CD4-positive, CD25-positive, alpha-beta regulatory T cell (primary cell): Measurements from ENCODE around the gene ALDH1L1. TPM values are rescaled to one million over a fixed set of nuclear protein-coding genes. Genes with fewer than 3 reads are reported as not detected.

Experiments
- ATAC-seq, 2 donors: fragments of 150-1000 bp; cut with Tn5 transposase; one replicate each; pipeline ENCODE4 v1.10.0; 2021; ENCODE audit warnings: low read depth in 2 of 2, moderate number of reproducible peaks in 2 of 2, moderate library complexity in 1 of 2
- DNase-seq, 3 donors: peaks; one replicate each; pipeline versions ENCODE4 v3.0.0 to v3.0.0-alpha.2; 2012 to 2022; ENCODE audit warnings: mixed read lengths in 1 of 3
- H3K27ac ChIP-seq: one replicate; pipeline ENCODE4 v1.7.0; 2013; ENCODE audit warnings: mild to moderate bottlenecking, low read length; ENCODE audit not compliant: insufficient read depth, poor library complexity, severe bottlenecking
- H3K27me3 ChIP-seq: one replicate; pipeline ENCODE4 v1.7.0; 2013; ENCODE audit warnings: low read length; ENCODE audit not compliant: control insufficient read depth, insufficient read depth
- H3K36me3 ChIP-seq: one replicate; pipeline ENCODE4 v1.7.0; 2013; ENCODE audit warnings: mild to moderate bottlenecking, low read length, moderate library complexity; ENCODE audit not compliant: control insufficient read depth, insufficient read depth
- H3K4me1 ChIP-seq: 2 replicates; pipeline ENCODE4 v1.7.0; 2013; ENCODE audit warnings: mild to moderate bottlenecking, low read length; ENCODE audit not compliant: insufficient read depth, control insufficient read depth, poor library complexity, severe bottlenecking
- H3K4me3 ChIP-seq: one replicate; pipeline ENCODE4 v1.7.0; 2013; ENCODE audit warnings: low read depth, mild to moderate bottlenecking, low read length, moderate library complexity
- H3K9me3 ChIP-seq, 2 experiments: 1 replicate in 1 of 2; 2 replicates in 1 of 2; pipeline ENCODE4 v1.7.0; 2013; ENCODE audit warnings: low read length in 2 of 2, mild to moderate bottlenecking in 1 of 2, moderate library complexity in 1 of 2; ENCODE audit not compliant: control insufficient read depth in 2 of 2
- H3K27ac Mint-ChIP-seq, 3 donors: one replicate each; pipeline ENCODE4 v1.8.0; 2020 to 2022; ENCODE audit warnings: mild to moderate bottlenecking in 3 of 3, mixed read lengths in 3 of 3, moderate library complexity in 2 of 3
- H3K27me3 Mint-ChIP-seq: one replicate; pipeline ENCODE4 v1.8.0; 2022; ENCODE audit warnings: mild to moderate bottlenecking, mixed read lengths
- H3K36me3 Mint-ChIP-seq: one replicate; pipeline ENCODE4 v1.8.0; 2020; ENCODE audit warnings: mixed read lengths
- H3K4me1 Mint-ChIP-seq, 4 donors: one replicate each; pipeline ENCODE4 v1.8.0; 2020 to 2022; ENCODE audit warnings: mixed read lengths in 4 of 4, mild to moderate bottlenecking in 1 of 4
- H3K4me3 Mint-ChIP-seq, 4 donors: one replicate each; pipeline ENCODE4 v1.8.0; 2020 to 2022; ENCODE audit warnings: mild to moderate bottlenecking in 4 of 4, mixed read lengths in 4 of 4, moderate library complexity in 3 of 4
- H3K9me3 Mint-ChIP-seq, 7 donors: one replicate each; pipeline ENCODE4 v1.8.0; 2020 to 2022; ENCODE audit warnings: mixed read lengths in 7 of 7, mild to moderate bottlenecking in 3 of 7, moderate library complexity in 2 of 7
- polyA plus RNA-seq, 4 donors: library from polyadenylated mRNA; unstranded; fragments of 300-500 nt; fragmentation: Illumina TruSeq; gene quantifications; one replicate each; pipeline ENCODE4 v1.2.3, GENCODE V29; 2021
- total RNA-seq: library from RNA; stranded (reverse); gene quantifications from one replicate; pipeline ENCODE4 v1.2.3, GENCODE V29; 2022

Gene ALDH1L1
- total and polyA plus RNA-seq, 5 donors from 2014 or later = 0.08 TPM; not detected in 4

GRCh38 chr3:126146034-126146433, 34.4 kb downstream of the ALDH1L1 start:
- H3K36me3 Mint-ChIP-seq = no peaks in the 10 kb centered on the region
- DNase-seq = no peak
- no peak for ATAC-seq

GRCh38 chr3:126142652-126143051, 37.7 kb downstream of the ALDH1L1 start:
- H3K4me3 Mint-ChIP-seq = no peak overlapping the region
- no peaks in the 10 kb centered on the region for H3K4me1 Mint-ChIP-seq
- H3K4me1 ChIP-seq = no peaks in the 10 kb centered on the region
- H3K4me3 ChIP-seq = no peak overlapping the region
- H3K27ac Mint-ChIP-seq = no peak overlapping the region
- no peak overlapping the region for H3K27ac ChIP-seq
- no peaks in the 10 kb centered on the region for H3K36me3 ChIP-seq
- H3K9me3 Mint-ChIP-seq = no peaks in the 10 kb centered on the region
- peaks cover 21% of the 10 kb centered on the region for H3K27me3 ChIP-seq
- no peak for DNase-seq
- peaks cover 46% of the 10 kb centered on the region for H3K27me3 Mint-ChIP-seq
- ATAC-seq = no peak
- H3K36me3 Mint-ChIP-seq = no peaks in the 10 kb centered on the region
- no peaks in the 10 kb centered on the region for H3K9me3 ChIP-seq

More at GRCh38 chr3:126146034-126146433, 34.4 kb downstream of the ALDH1L1 start:
- no peak overlapping the region for H3K4me3 Mint-ChIP-seq
- H3K4me1 ChIP-seq = no peaks in the 10 kb centered on the region
- no peaks in the 10 kb centered on the region for H3K9me3 ChIP-seq
- peaks cover 11% of the 10 kb centered on the region for H3K27me3 ChIP-seq
- H3K36me3 ChIP-seq = no peaks in the 10 kb centered on the region
- no peak overlapping the region for H3K27ac Mint-ChIP-seq
- peaks cover 41% of the 10 kb centered on the region for H3K27me3 Mint-ChIP-seq
- no peak overlapping the region for H3K27ac ChIP-seq
- H3K9me3 Mint-ChIP-seq = no peaks in the 10 kb centered on the region
- no peak overlapping the region for H3K4me3 ChIP-seq
- H3K4me1 Mint-ChIP-seq = no peaks in the 10 kb centered on the region

GRCh38 chr3:126137490-126138130, 42.8 kb downstream of the ALDH1L1 start:
- Histone ChIP-seq H3K4me3 (no peak overlapping the region), H3K27me3 (peaks cover 19% of the 10 kb centered on the region), H3K4me1 (peaks cover 4% of the 10 kb centered on the region), H3K9me3 (no peaks in the 10 kb centered on the region), H3K27ac (no peak overlapping the region), H3K36me3 (no peaks in the 10 kb centered on the region)
- H3K27me3 Mint-ChIP-seq = peaks cover 36% of the 10 kb centered on the region
- ATAC-seq (no peak), DNase-seq (no peak)
- H3K4me1 Mint-ChIP-seq = no peaks in the 10 kb centered on the region
- no peak overlapping the region for H3K4me3 Mint-ChIP-seq
- H3K27ac Mint-ChIP-seq = no peak overlapping the region
- H3K9me3 Mint-ChIP-seq = no peaks in the 10 kb centered on the region
- no peaks in the 10 kb centered on the region for H3K36me3 Mint-ChIP-seq

- Histone ChIP-seq H3K27ac (no peak overlapping the region), H3K9me3 (no peaks in the 10 kb centered on the region), H3K36me3 (no peaks in the 10 kb centered on the region), H3K4me3 (no peak overlapping the region), H3K27me3 (peaks cover 15% of the 10 kb centered on the region), H3K4me1 (peaks cover 4% of the 10 kb centered on the region)
- no peak overlapping the region for H3K4me3 Mint-ChIP-seq
- peaks cover 29% of the 10 kb centered on the region for H3K27me3 Mint-ChIP-seq
- H3K9me3 Mint-ChIP-seq = no peaks in the 10 kb centered on the region
- no peak for ATAC-seq
- no peak for DNase-seq
- no peaks in the 10 kb centered on the region for H3K36me3 Mint-ChIP-seq
- H3K27ac Mint-ChIP-seq = no peak overlapping the region
- H3K4me1 Mint-ChIP-seq = no peaks in the 10 kb centered on the region
These were observed 43.8 kb downstream of the ALDH1L1 start for GRCh38 chr3:126136428-126137220.

GRCh38 chr3:126135406-126136076, 44.8 kb downstream of the ALDH1L1 start:
- H3K27ac Mint-ChIP-seq = no peak overlapping the region
- H3K9me3 Mint-ChIP-seq = no peaks in the 10 kb centered on the region
- peaks cover 22% of the 10 kb centered on the region for H3K27me3 Mint-ChIP-seq
- ATAC-seq (no peak), DNase-seq (no peak)
- Histone ChIP-seq H3K4me3 (no peak overlapping the region), H3K9me3 (no peaks in the 10 kb centered on the region), H3K27me3 (peaks cover 9% of the 10 kb centered on the region), H3K4me1 (peaks cover 4% of the 10 kb centered on the region), H3K27ac (no peak overlapping the region), H3K36me3 (no peaks in the 10 kb centered on the region)
- no peak overlapping the region for H3K4me3 Mint-ChIP-seq
- H3K4me1 Mint-ChIP-seq = no peaks in the 10 kb centered on the region
- no peaks in the 10 kb centered on the region for H3K36me3 Mint-ChIP-seq

GRCh38 chr3:126135071-126135405, 45.3 kb downstream of the ALDH1L1 start:
- Histone ChIP-seq H3K4me3 (no peak overlapping the region), H3K36me3 (no peaks in the 10 kb centered on the region), H3K27ac (no peak overlapping the region), H3K27me3 (peaks cover 9% of the 10 kb centered on the region), H3K4me1 (peaks cover 4% of the 10 kb centered on the region), H3K9me3 (no peaks in the 10 kb centered on the region)
- ATAC-seq (no peak), DNase-seq (no peak)
- no peaks in the 10 kb centered on the region for H3K36me3 Mint-ChIP-seq
- H3K27me3 Mint-ChIP-seq = peaks cover 22% of the 10 kb centered on the region
- no peak overlapping the region for H3K4me3 Mint-ChIP-seq
- H3K4me1 Mint-ChIP-seq = no peaks in the 10 kb centered on the region
- no peaks in the 10 kb centered on the region for H3K9me3 Mint-ChIP-seq
- no peak overlapping the region for H3K27ac Mint-ChIP-seq

GRCh38 chr3:126134219-126134975, 46.0 kb downstream of the ALDH1L1 start:
- no peak overlapping the region for H3K4me3 ChIP-seq
- no peaks in the 10 kb centered on the region for H3K36me3 Mint-ChIP-seq

More at GRCh38 chr3:126134219-126134975, 46.0 kb downstream of the ALDH1L1 start:
- Mint-ChIP-seq H3K9me3 (no peaks in the 10 kb centered on the region), H3K4me3 (no peak overlapping the region), H3K27ac (no peak overlapping the region), H3K4me1 (no peaks in the 10 kb centered on the region), H3K27me3 (peaks cover 22% of the 10 kb centered on the region)
- ATAC-seq (peak in 1 of 2 donors; percentile 51), DNase-seq (peak; percentile 16 to 30 (median 23))
- no peak overlapping the region for H3K27ac ChIP-seq
- peaks cover 4% of the 10 kb centered on the region for H3K4me1 ChIP-seq
- peaks cover 7% of the 10 kb centered on the region for H3K27me3 ChIP-seq
- no peaks in the 10 kb centered on the region for H3K9me3 ChIP-seq
- no peaks in the 10 kb centered on the region for H3K36me3 ChIP-seq
